Ascending aorta (tissue), 2 donors: Measurements from ENCODE around the gene NFATC2. TPM values are rescaled to one million over a fixed set of nuclear protein-coding genes. Genes with fewer than 3 reads are reported as not detected.
A peak's percentile ranks its signal among the peaks of the same experiment; 100 is the strongest.

Experiments used
- DNase-seq, 2 donors: peaks; one replicate each; pipeline ENCODE4 v3.0.0-alpha.2; 2019; ENCODE audit warnings: low spot score in 2 of 2
- H3K27ac ChIP-seq, 2 donors: fragments of 200-600 bp; sonication (generic); one replicate each; pipeline ENCODE4 v1.5.1; 2016 to 2017; ENCODE audit warnings: mild to moderate bottlenecking in 1 of 2
- H3K27me3 ChIP-seq: fragments of 200-600 bp; sonication (generic); one replicate; pipeline ENCODE4 v1.5.1; 2017
- H3K36me3 ChIP-seq, 2 donors: fragments of 200-600 bp; sonication (generic); one replicate each; pipeline ENCODE4 v1.5.1; 2016
- H3K4me1 ChIP-seq, 2 donors: fragments of 200-600 bp; sonication (generic); one replicate each; pipeline ENCODE4 v1.5.1; 2016 to 2017; ENCODE audit warnings: mild to moderate bottlenecking in 1 of 2
- H3K4me3 ChIP-seq, 2 donors: fragments of 200-600 bp; sonication (generic); one replicate each; pipeline ENCODE4 v1.5.1; 2016 to 2017; ENCODE audit warnings: mild to moderate bottlenecking in 1 of 2
- H3K9me3 ChIP-seq, 2 donors: fragments of 200-600 bp; sonication (generic); one replicate each; pipeline ENCODE4 v1.5.1; 2016
- intact Hi-C: fragments of 100-400 bp; cut with DNase I; formaldehyde crosslinking; loops from one replicate; pipeline ENCODE4 v1.15.1; 2023
- total RNA-seq: library from RNA; depleted of rRNA; stranded (reverse); fragments of >200 nt; gene quantifications from one replicate; pipeline ENCODE4 v1.1.0, GENCODE V29; 2016
- TF ChIP-seq, protein P1 (sequence below), 3 experiments: fragments of 200-600 bp in 2 of 3; fragments of 450-650 bp in 1 of 3; sonication (generic) in 2 of 3; IDR thresholded peaks; one replicate each; pipeline ENCODE4 v1.5.1; 2016 to 2019; ENCODE audit warnings: antibody characterized with exemption in 3 of 3, mild to moderate bottlenecking in 1 of 3, moderate library complexity in 1 of 3

Gene NFATC2
- total RNA-seq, 1 donor from 2014 or later, result 7.9 TPM

DNA sequence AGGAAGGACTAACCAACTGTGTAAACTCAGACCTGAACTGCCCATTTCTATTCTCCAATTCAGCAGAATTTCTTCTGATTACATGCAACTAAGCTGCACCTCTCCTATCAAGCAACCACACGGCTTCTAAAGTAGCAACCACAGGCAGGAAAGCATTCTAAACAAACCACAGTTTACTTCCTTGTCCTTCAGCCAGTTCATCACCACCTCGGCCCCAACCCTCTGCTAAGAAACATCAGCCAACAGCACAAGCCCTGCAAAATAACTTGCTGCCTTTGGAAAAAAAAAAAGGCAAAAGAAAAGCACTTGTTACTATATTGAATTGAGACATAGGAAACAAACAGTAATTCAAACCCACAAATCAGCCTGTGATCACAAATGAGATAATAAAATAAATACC lies 140.3 kb downstream of the NFATC2 start:
- Histone ChIP-seq H3K4me3 (no peak overlapping the region), H3K36me3 (no peaks in the 10 kb centered on the region), H3K9me3 (no peaks in the 10 kb centered on the region), H3K27ac (no peak overlapping the region), H3K4me1 (no peaks in the 10 kb centered on the region), H3K27me3 (no peaks in the 10 kb centered on the region)
- intact Hi-C loops, result no loop called here
- TF ChIP-seq, protein P1, sequence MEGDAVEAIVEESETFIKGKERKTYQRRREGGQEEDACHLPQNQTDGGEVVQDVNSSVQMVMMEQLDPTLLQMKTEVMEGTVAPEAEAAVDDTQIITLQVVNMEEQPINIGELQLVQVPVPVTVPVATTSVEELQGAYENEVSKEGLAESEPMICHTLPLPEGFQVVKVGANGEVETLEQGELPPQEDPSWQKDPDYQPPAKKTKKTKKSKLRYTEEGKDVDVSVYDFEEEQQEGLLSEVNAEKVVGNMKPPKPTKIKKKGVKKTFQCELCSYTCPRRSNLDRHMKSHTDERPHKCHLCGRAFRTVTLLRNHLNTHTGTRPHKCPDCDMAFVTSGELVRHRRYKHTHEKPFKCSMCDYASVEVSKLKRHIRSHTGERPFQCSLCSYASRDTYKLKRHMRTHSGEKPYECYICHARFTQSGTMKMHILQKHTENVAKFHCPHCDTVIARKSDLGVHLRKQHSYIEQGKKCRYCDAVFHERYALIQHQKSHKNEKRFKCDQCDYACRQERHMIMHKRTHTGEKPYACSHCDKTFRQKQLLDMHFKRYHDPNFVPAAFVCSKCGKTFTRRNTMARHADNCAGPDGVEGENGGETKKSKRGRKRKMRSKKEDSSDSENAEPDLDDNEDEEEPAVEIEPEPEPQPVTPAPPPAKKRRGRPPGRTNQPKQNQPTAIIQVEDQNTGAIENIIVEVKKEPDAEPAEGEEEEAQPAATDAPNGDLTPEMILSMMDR (IDR thresholded peaks at IDR 0.05), result no peak
- no peak for DNase-seq

DNA sequence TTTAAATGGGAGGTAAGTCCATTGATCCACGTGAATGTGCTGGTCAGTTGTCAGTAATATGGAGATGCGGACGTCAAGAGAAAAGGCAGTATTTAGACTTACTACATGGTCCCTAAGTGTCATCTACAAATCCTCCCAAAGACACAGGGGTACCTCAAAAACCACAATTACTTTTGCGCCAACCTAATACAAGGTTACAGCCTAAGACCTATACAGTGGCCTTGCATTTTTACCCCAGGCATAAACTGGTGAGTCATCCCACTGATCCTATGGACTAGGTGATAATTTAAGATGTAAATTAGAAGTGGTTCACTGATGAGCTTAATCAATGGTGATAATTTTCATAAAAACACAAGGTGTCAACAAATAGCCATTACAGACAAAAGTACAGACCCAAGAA lies 141.0 kb downstream of the NFATC2 start:
- TF ChIP-seq, protein P1 (IDR thresholded peaks at IDR 0.05), result no peak
- no peak overlapping the region for H3K27ac ChIP-seq
- no peak for DNase-seq

DNA sequence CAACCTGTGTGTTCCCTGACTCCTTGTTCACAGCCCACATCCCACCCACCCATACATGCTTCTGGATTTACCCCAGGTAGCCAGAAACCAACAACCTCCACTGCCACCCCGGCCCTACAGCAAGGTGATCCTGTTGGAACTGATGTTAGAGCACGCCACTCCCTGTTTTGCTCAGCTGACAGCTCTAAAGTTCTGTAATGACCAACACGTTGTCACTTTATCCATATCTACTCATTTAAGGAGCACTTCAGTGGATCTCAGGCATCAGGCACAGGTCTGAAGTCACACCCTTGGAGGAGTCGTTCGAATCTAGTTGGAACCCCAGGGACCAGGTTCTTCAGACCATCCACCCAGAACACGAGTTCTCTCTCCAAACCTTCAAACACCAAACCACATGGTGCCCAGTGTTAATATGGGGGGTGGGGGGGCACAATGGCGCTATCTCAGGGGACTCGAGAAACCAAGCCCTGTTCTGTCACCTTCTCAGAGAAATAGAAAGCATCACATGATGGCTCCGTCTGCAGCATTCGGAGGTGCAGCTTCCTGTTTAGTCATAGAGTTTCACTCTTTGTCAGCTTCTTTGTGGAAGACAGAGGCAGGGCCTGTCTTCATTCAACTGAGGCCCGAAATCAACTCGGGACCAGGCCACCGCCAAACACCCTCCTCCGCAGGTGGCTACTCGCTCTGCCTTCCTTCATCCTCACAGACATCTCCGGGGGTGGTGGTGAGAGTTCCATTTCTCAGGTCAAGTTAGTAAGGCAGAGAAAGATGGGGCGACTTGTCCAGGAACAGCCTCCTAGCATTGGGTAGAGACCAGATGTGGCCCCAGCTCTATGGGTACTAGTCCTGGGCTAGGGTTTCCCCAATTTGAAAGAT lies 142.2 kb downstream of the NFATC2 start:
- H3K36me3 ChIP-seq, result no peaks in the 10 kb centered on the region
- TF ChIP-seq, protein P1 (IDR thresholded peaks at IDR 0.05), result no peak
- H3K4me3 ChIP-seq, result no peak overlapping the region
- peaks cover 0 to 9% of the 10 kb centered on the region in 2 donors for H3K4me1 ChIP-seq
- no peaks in the 10 kb centered on the region for H3K27me3 ChIP-seq
- H3K9me3 ChIP-seq, result no peaks in the 10 kb centered on the region
- peak overlapping the region in 1 of 2 donors; percentile 8 for H3K27ac ChIP-seq
- intact Hi-C loops, result no loop called here
- DNase-seq, result no peak

More for the DNA sequence above, 141.0 kb downstream of the NFATC2 start:
- H3K4me3 ChIP-seq, result no peak overlapping the region
- H3K9me3 ChIP-seq, result no peaks in the 10 kb centered on the region
- H3K27me3 ChIP-seq, result no peaks in the 10 kb centered on the region
- intact Hi-C loops, result no loop called here
- peaks cover 0 to 3% of the 10 kb centered on the region in 2 donors for H3K4me1 ChIP-seq
- no peaks in the 10 kb centered on the region for H3K36me3 ChIP-seq

DNA sequence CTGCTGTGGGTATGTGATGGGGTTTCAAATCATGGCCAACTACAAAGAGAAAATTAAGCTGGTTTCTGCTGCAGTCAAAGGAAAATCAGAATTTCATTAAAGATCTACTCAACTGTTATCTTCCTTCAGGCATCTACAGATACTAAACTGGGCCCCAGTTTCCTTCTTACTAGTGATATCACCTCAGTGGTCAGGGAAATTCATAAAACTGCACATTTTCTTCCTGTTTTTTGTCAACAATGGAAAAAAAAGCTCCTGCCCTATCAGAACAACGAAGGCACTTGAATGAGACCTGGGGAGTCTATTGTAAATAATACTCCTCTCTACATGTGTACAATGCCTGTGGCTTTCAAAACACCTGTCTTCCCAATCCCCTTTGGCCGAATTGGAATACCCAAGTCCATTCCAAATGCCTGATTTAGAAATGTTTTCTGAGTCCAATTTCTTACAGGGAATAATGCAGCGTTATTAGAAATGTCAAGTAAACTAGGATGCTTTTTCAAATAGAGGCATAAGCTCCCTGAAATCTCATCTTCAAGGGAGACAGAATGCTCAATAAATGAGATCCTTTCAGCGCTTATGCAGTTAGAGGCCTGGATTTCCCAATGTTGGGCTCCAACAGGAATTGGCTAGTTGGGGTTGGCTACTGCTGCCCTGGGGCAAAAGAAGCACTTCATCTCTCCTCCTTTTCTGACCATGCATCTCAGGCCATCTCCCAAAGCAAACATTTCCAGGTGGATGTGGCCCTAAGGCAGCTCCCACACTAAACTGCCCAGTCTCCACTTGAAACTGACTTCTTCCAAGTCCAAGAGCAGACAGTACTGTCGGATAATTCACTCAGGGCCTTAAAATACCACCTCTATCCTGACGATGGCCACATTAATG lies 143.3 kb downstream of the NFATC2 start:
- Histone ChIP-seq H3K4me1 (peaks cover 0 to 15% of the 10 kb centered on the region in 2 donors), H3K27ac (no peak overlapping the region), H3K36me3 (no peaks in the 10 kb centered on the region), H3K4me3 (no peak overlapping the region), H3K9me3 (no peaks in the 10 kb centered on the region), H3K27me3 (no peaks in the 10 kb centered on the region)
- TF ChIP-seq, protein P1 (IDR thresholded peaks at IDR 0.05), result no peak
- DNase-seq, result no peak
- intact Hi-C loops, result no loop called here

DNA sequence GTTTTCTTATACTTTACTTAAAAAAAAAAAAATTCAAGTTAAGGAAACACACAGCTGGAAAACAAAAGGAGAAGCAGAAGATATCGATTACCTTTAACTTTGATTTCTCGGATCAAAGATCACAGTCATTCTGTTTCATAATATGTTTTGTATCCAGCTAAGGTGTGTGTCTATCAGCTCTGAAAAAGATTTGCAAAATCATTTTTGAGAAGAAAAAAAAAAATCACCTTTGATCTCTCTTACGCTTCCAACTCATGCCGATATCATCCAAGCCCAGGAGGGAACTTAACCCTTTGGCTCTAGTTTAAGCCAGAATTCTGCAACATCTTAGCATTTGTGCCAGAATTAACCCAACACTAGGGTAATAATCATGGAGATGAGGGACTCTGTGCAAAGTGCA lies 144.0 kb downstream of the NFATC2 start:
- intact Hi-C loops, result no loop called here
- Histone ChIP-seq H3K27ac (no peak overlapping the region), H3K36me3 (no peaks in the 10 kb centered on the region), H3K4me3 (no peak overlapping the region), H3K27me3 (no peaks in the 10 kb centered on the region), H3K9me3 (no peaks in the 10 kb centered on the region), H3K4me1 (peaks cover 6 to 21% of the 10 kb centered on the region in 2 donors)
- TF ChIP-seq, protein P1 (IDR thresholded peaks at IDR 0.05), result no peak
- no peak for DNase-seq
